ENCODE results near the gene ADCY4. TPM values are rescaled to one million over a fixed set of nuclear protein-coding genes. Genes with fewer than 3 reads are reported as not detected.

The ADCY4 gene
- total RNA-seq, 1 experiment from 2014 or later, result 0.86 TPM

DNA sequence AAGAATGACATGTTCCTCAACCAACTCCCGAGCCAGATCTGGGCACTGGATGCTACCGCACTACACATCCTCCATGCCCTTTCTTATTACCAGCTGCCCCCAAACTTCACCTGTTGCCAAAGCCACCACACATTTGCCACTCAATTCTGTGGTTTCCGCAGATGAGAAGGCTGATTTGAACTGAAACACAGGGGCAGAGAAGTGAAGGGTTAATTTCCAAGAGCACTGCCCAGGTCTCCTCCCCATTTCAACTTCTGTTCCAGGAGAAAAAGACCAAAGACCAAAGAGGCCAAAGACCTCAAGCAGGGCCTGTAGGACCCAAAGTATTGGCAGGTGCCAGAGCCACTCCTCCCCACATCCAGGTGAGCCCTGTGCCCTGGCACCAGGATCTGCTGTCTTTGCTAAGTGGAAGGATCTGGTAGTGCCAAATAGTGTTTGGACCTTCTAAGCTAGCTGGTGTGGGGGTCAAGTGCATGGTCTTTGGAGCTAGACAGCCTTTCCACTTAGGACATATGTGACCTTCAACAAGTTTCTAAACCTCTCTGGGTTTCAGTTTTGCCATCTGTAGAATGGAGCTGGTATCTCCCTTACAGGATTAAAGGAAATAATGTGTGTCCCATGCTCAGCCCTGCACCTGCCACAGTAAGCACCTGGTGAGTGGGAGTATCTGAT lies 43.3 kb downstream of the ADCY4 start:
- Histone ChIP-seq H3K4me3 (replicated peaks in 1 of 2; ENCODE audit: low read depth in 1 of 2, low read length in 2 of 2) (no peak overlapping the region), H3K27me3 (ENCODE audit: insufficient read depth, low read length) (no peaks in the 10 kb centered on the region), H3K79me2 (ENCODE audit: insufficient read depth, low read length) (no peaks in the 10 kb centered on the region), H3K4me2 (ENCODE audit: low read length) (no peak overlapping the region), H3K27ac (ENCODE audit: low read depth, low read length) (no peak overlapping the region), H3K9me3 (ENCODE audit: control insufficient read depth in 1 of 2, insufficient read depth in 1 of 2, low read depth in 1 of 2, low read length in 2 of 2) (no peaks in the 10 kb centered on the region), H3K4me1 (ENCODE audit: control insufficient read depth in 1 of 2, insufficient read depth in 2 of 2, low read length in 2 of 2) (no peaks in the 10 kb centered on the region), H2AFZ (ENCODE audit: low read depth, low read length, poor library complexity, severe bottlenecking) (no peak overlapping the region), H4K20me1 (ENCODE audit: insufficient read depth) (no peaks in the 10 kb centered on the region), H3K9ac (ENCODE audit: low read length) (no peak overlapping the region), H3K36me3 (ENCODE audit: control insufficient read depth in 1 of 2, insufficient read depth in 2 of 2, low read length in 2 of 2) (peaks cover 17 to 23% of the 10 kb centered on the region in 2 experiments), H3K9me2 (ENCODE audit: insufficient read depth) (no peaks in the 10 kb centered on the region)
- TF ChIP-seq POLR2AphosphoS5 (IDR thresholded peaks at IDR 0.05; ENCODE audit: low read depth, low read length) (no peak), FOSL1 (IDR thresholded peaks at IDR 0.05; ENCODE audit: low read depth) (no peak), SP1 (IDR thresholded peaks at IDR 0.05; ENCODE audit: low read depth) (no peak), YY1 (IDR thresholded peaks at IDR 0.05; ENCODE audit: extremely low read depth, insufficient replicate concordance, low read depth, low read length) (no peak), TCF7L2 (IDR thresholded peaks at IDR 0.05; ENCODE audit: borderline replicate concordance, extremely low read depth, insufficient read depth, insufficient read length) (no peak)
- BruUV-seq (replicated peaks), result no TSS peak
- RAD21 ChIA-PET (ENCODE audit: low non-redundant PET in 1 of 2, low total read pairs in 2 of 2, uncharacterized antibody in 2 of 2, unreplicated experiment in 2 of 2), result no interaction called here
- DNase-seq (ENCODE audit: low read depth, low spot score) (no peak), ATAC-seq (no peak)
- intact Hi-C loops (cut with micrococcal nuclease), result loop anchor here (10.0 kb wide), 1 partner anchor 307 kb away; the partner anchor contains the start of gene DHRS4L2
- CTCF ChIA-PET, result interaction anchor here (1.9 kb wide), 1 partner anchor 49 kb away, joined by 7 read pairs; the partner anchor contains the start of gene TINF2
- POLR2A ChIA-PET, result no interaction called here

DNA sequence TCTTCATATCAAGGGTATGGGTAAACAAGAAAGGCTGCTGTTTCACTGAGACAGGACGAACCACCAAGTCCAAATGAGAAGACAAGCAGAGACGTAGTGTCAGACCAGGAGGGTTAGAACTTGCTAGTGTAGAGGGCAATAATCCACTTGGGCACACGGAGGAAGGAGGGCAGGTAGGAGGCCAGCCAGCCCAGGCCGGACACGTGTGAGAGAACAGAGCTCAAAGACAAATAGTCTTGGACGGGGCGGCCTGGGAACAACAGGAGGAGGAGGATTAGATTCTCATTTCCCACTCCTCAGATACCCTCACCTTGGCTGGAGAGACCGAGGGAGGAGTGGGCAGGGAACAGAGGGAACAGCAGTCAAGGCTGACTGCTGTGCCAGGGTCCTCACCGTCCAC lies 44.1 kb downstream of the ADCY4 start:
- no TSS peak for BruUV-seq (replicated peaks)
- H3K27me3 ChIP-seq (ENCODE audit: insufficient read depth, low read length), result no peaks in the 10 kb centered on the region
- no peaks in the 10 kb centered on the region for H3K79me2 ChIP-seq (ENCODE audit: insufficient read depth, low read length)
- ATAC-seq (no peak), DNase-seq (ENCODE audit: low read depth, low spot score) (no peak)
- no peaks in the 10 kb centered on the region for H4K20me1 ChIP-seq (ENCODE audit: insufficient read depth)
- intact Hi-C loops (cut with micrococcal nuclease), result loop anchor here (10.0 kb wide), 1 partner anchor 306 kb away; the partner anchor contains the start of gene DHRS4L2
- no peak overlapping the region for H3K4me3 ChIP-seq (replicated peaks in 1 of 2; ENCODE audit: low read depth in 1 of 2, low read length in 2 of 2)
- CTCF ChIA-PET, result interaction anchor here (1.0 to 1.2 kb wide), 2 partner anchors 9 to 17 kb away, joined by 3 to 4 read pairs; partner anchors contain the start of genes CIDEB, DHRS1 and NOP9
- no peak overlapping the region for H3K27ac ChIP-seq (ENCODE audit: low read depth, low read length)
- RAD21 ChIA-PET (ENCODE audit: low non-redundant PET in 1 of 2, low total read pairs in 2 of 2, uncharacterized antibody in 2 of 2, unreplicated experiment in 2 of 2), result no interaction called here
- H3K4me2 ChIP-seq (ENCODE audit: low read length), result no peak overlapping the region
- H3K9me3 ChIP-seq (ENCODE audit: control insufficient read depth in 1 of 2, insufficient read depth in 1 of 2, low read depth in 1 of 2, low read length in 2 of 2), result no peaks in the 10 kb centered on the region
- no peaks in the 10 kb centered on the region for H3K4me1 ChIP-seq (ENCODE audit: control insufficient read depth in 1 of 2, insufficient read depth in 2 of 2, low read length in 2 of 2)
- no peak for TF ChIP-seq FOSL1 (IDR thresholded peaks at IDR 0.05; ENCODE audit: low read depth)
- POLR2A ChIA-PET, result no interaction called here
- H3K9ac ChIP-seq (ENCODE audit: low read length), result no peak overlapping the region
- no peaks in the 10 kb centered on the region for H3K9me2 ChIP-seq (ENCODE audit: insufficient read depth)
- H3K36me3 ChIP-seq (ENCODE audit: control insufficient read depth in 1 of 2, insufficient read depth in 2 of 2, low read length in 2 of 2), result peaks cover 12 to 20% of the 10 kb centered on the region in 2 experiments
- H2AFZ ChIP-seq (ENCODE audit: low read depth, low read length, poor library complexity, severe bottlenecking), result no peak overlapping the region
